Measurements from ENCODE around the gene MAST3. TPM values are rescaled to one million over a fixed set of nuclear protein-coding genes. Genes with fewer than 3 reads are reported as not detected.

Gene MAST3
- polyA plus RNA-seq, 3 donors: 6.8 to 34.0 (median 12.4) TPM

DNA sequence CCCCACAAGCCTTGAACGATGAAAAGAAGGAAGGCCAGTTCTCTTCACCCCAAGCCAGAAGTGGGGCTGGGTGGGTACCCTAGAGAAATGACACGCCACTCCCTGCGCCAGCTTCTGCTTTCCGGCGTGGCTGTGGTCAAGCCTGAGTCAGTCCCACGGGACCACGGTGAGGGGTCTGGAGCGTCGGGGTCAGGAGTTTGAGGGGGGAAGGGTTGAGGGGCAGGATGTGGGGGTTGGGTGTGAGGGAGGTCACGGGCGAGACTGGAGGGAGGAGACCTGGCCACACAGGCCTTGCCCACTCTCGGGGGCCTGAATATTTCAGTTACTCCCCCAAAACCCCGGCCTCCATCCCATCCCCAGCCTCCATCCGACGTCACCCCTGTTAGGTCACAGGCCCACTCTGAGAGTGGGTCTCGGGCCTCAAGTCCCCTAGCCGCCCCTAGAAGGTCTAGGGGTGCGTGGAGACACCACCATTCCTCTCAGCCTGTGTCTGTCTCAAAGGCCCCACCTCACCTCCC is 75.5 kb downstream of the MAST3 start:
- 2% methylated on average over 12 of the region's 18 CpGs for WGBS (ENCODE audit: insufficient coverage)
- Mint-ChIP-seq H3K9me3 (peaks cover 0 to 2% (median 0%) of the 10 kb centered on the region in 7 donors), H3K27ac (peak overlapping the region; percentile 100), H3K4me3 (peak overlapping the region; percentile 90 to 98), H3K36me3 (peaks cover 34 to 46% of the 10 kb centered on the region in 2 donors), H3K4me1 (peaks cover 76% of the 10 kb centered on the region), H3K27me3 (ENCODE audit: low read depth in 3 of 3) (no peaks in the 10 kb centered on the region)
- intact Hi-C loops (cut with micrococcal nuclease): loop anchor here in 1 of 2 donors (5.0 kb wide), 1 partner anchor 219 kb away; no protein-coding TSS in a partner anchor
- Histone ChIP-seq H3K4me2 (replicated peaks; ENCODE audit: extremely low read depth, low read length, poor library complexity, severe bottlenecking) (peak overlapping the region; percentile 93), H3K79me2 (ENCODE audit: insufficient read depth, low read length) (peaks cover 70% of the 10 kb centered on the region), H3K27ac (ENCODE audit: low read depth in 1 of 2, low read length in 2 of 2) (peak overlapping the region; percentile 99), H3K4me3 (replicated peaks in 1 of 3; ENCODE audit: low read depth in 2 of 3, low read length in 3 of 3) (peak overlapping the region; percentile 58 to 100 (median 86)), H3K4me1 (ENCODE audit: control insufficient read depth in 1 of 2, insufficient read depth in 2 of 2, low read length in 2 of 2) (peaks cover 85 to 88% of the 10 kb centered on the region in 2 donors), H2AFZ (ENCODE audit: insufficient read depth, low read depth, low read length, poor library complexity, severe bottlenecking) (peak overlapping the region; percentile 23), H3K9me3 (replicated peaks in 1 of 2; ENCODE audit: control insufficient read depth in 1 of 2, insufficient read depth in 1 of 2, low read length in 2 of 2) (no peaks in the 10 kb centered on the region), H4K20me1 (ENCODE audit: insufficient read depth, low read length) (peaks cover 47% of the 10 kb centered on the region), H3K9ac (ENCODE audit: insufficient read depth, low read length, poor library complexity, severe bottlenecking) (peak overlapping the region; percentile 96), H3K27me3 (ENCODE audit: control insufficient read depth in 2 of 2, insufficient read depth in 2 of 2, low read length in 2 of 2) (no peaks in the 10 kb centered on the region), H3K36me3 (replicated peaks in 1 of 2; ENCODE audit: control insufficient read depth in 1 of 2, insufficient read depth in 2 of 2, low read length in 2 of 2) (peaks cover 32 to 38% of the 10 kb centered on the region in 2 donors)
- TF ChIP-seq, protein P1, sequence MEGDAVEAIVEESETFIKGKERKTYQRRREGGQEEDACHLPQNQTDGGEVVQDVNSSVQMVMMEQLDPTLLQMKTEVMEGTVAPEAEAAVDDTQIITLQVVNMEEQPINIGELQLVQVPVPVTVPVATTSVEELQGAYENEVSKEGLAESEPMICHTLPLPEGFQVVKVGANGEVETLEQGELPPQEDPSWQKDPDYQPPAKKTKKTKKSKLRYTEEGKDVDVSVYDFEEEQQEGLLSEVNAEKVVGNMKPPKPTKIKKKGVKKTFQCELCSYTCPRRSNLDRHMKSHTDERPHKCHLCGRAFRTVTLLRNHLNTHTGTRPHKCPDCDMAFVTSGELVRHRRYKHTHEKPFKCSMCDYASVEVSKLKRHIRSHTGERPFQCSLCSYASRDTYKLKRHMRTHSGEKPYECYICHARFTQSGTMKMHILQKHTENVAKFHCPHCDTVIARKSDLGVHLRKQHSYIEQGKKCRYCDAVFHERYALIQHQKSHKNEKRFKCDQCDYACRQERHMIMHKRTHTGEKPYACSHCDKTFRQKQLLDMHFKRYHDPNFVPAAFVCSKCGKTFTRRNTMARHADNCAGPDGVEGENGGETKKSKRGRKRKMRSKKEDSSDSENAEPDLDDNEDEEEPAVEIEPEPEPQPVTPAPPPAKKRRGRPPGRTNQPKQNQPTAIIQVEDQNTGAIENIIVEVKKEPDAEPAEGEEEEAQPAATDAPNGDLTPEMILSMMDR (IDR thresholded peaks at IDR 0.05): no peak
- peak; percentile 97 to 99 (median 98) for DNase-seq

DNA sequence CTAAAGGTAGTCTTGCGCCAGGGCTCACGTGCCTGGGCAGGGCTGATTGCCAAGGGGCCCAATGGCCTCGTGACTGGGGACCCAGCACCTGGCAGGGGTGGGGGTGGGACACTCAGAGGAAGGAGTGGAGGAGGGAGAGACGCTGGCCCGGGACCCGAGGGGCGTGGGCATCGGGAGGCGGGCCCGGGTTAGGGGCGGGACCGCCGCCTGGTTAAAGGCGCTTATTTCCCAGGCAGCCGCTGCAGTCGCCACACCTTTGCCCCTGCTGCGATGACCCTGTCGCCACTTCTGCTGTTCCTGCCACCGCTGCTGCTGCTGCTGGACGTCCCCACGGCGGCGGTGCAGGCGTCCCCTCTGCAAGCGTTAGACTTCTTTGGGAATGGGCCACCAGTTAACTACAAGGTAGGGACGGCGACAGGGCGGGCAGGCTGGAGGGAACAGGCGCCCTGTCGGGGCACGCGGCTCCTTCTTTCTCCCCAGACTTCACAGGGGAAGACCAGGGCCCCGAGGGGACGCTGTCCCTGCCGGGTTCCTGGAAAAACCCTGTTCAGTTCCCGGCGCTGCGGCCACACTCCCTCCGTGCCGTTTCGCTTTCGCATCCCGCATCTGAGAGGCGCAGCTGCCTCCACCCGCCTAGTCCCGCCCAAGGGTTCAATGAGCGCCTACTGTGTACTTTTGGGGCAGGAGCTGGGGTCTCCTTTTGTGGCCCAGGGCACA is 76.2 kb downstream of the MAST3 start, which contains the start of gene IFI30:
Gene IFI30, plus strand, starts transcription at position 242 of the 717 bp plus-strand sequence. Its CDS starts 29 bp downstream, at position 271.
- TF ChIP-seq, protein P1 (IDR thresholded peaks at IDR 0.05): no peak
- Histone ChIP-seq H3K9me3 (replicated peaks in 1 of 2; ENCODE audit: control insufficient read depth in 1 of 2, insufficient read depth in 1 of 2, low read length in 2 of 2) (no peaks in the 10 kb centered on the region), H3K4me3 (replicated peaks in 1 of 3; ENCODE audit: low read depth in 2 of 3, low read length in 3 of 3) (peak within 1 kb of the TSS; percentile 58 to 100 (median 86)), H2AFZ (ENCODE audit: insufficient read depth, low read depth, low read length, poor library complexity, severe bottlenecking) (peak within 1 kb of the TSS; percentile 23), H3K4me2 (replicated peaks; ENCODE audit: extremely low read depth, low read length, poor library complexity, severe bottlenecking) (peak within 1 kb of the TSS; percentile 93), H3K4me1 (ENCODE audit: control insufficient read depth in 1 of 2, insufficient read depth in 2 of 2, low read length in 2 of 2) (peaks cover 85 to 88% of the 10 kb centered on the region in 2 donors), H3K79me2 (ENCODE audit: insufficient read depth, low read length) (peaks cover 69% of the 10 kb centered on the region), H3K36me3 (replicated peaks in 1 of 2; ENCODE audit: control insufficient read depth in 1 of 2, insufficient read depth in 2 of 2, low read length in 2 of 2) (peaks cover 37 to 44% of the 10 kb centered on the region in 2 donors), H3K27ac (ENCODE audit: low read depth in 1 of 2, low read length in 2 of 2) (peak within 1 kb of the TSS; percentile 99), H3K27me3 (ENCODE audit: control insufficient read depth in 2 of 2, insufficient read depth in 2 of 2, low read length in 2 of 2) (no peaks in the 10 kb centered on the region), H4K20me1 (ENCODE audit: insufficient read depth, low read length) (peaks cover 53% of the 10 kb centered on the region), H3K9ac (ENCODE audit: insufficient read depth, low read length, poor library complexity, severe bottlenecking) (peak within 1 kb of the TSS; percentile 96)
- Mint-ChIP-seq H3K36me3 (peaks cover 36 to 50% of the 10 kb centered on the region in 2 donors), H3K9me3 (peaks cover 0 to 2% (median 0%) of the 10 kb centered on the region in 7 donors), H3K4me3 (peak within 1 kb of the TSS; percentile 95 to 98), H3K27ac (peak within 1 kb of the TSS; percentile 100), H3K4me1 (peaks cover 75% of the 10 kb centered on the region), H3K27me3 (ENCODE audit: low read depth in 3 of 3) (no peaks in the 10 kb centered on the region)
- WGBS (ENCODE audit: insufficient coverage): 0% methylated on average over 43 of the region's 47 CpGs
- intact Hi-C loops (cut with micrococcal nuclease): loop anchor here in 1 of 2 donors (5.0 kb wide), 1 partner anchor 219 kb away; no protein-coding TSS in a partner anchor
- peak; percentile 91 to 95 (median 92) for DNase-seq

Measured in CD14-positive monocyte (primary cell).